Osteocyte (in vitro differentiated cells): ENCODE results near the gene CHAF1A. TPM values are rescaled to one million over a fixed set of nuclear protein-coding genes. Genes with fewer than 3 reads are reported as not detected.

Source experiments
- DNase-seq: peaks from one replicate; pipeline ENCODE4 v3.0.0; 2021; ENCODE audit warnings: mixed read lengths; ENCODE audit not compliant: unreplicated experiment; ENCODE audit errors: extremely low spot score
- H3K27ac Mint-ChIP-seq: one replicate; pipeline ENCODE4 v1.8.0; 2021; ENCODE audit warnings: mild to moderate bottlenecking, mixed read lengths; ENCODE audit not compliant: unreplicated experiment
- H3K27me3 Mint-ChIP-seq: one replicate; pipeline ENCODE4 v1.8.0; 2021; ENCODE audit warnings: mixed read lengths; ENCODE audit not compliant: unreplicated experiment
- H3K36me3 Mint-ChIP-seq: one replicate; pipeline ENCODE4 v1.8.0; 2021; ENCODE audit warnings: mixed read lengths; ENCODE audit not compliant: unreplicated experiment
- H3K4me1 Mint-ChIP-seq: one replicate; pipeline ENCODE4 v1.8.0; 2021; ENCODE audit warnings: mixed read lengths; ENCODE audit not compliant: unreplicated experiment
- H3K4me3 Mint-ChIP-seq: one replicate; pipeline ENCODE4 v1.8.0; 2021; ENCODE audit warnings: mild to moderate bottlenecking, moderate library complexity, mixed read lengths; ENCODE audit not compliant: unreplicated experiment
- H3K9me3 Mint-ChIP-seq: one replicate; pipeline ENCODE4 v1.8.0; 2021; ENCODE audit warnings: mixed read lengths; ENCODE audit not compliant: unreplicated experiment
- CTCF ChIP-seq: fragments of 200-600 bp; sonication (generic); IDR thresholded peaks from 2 replicates; pipeline ENCODE4 v1.5.0; 2021; ENCODE audit warnings: antibody characterized with exemption, mild to moderate bottlenecking, moderate library complexity
- total RNA-seq: library from RNA; stranded (reverse); gene quantifications from 2 replicates; pipeline ENCODE4 v1.2.1, GENCODE V29; 2021

Gene CHAF1A
- total RNA-seq, 1 donor from 2014 or later = 9.7 TPM

DNA sequence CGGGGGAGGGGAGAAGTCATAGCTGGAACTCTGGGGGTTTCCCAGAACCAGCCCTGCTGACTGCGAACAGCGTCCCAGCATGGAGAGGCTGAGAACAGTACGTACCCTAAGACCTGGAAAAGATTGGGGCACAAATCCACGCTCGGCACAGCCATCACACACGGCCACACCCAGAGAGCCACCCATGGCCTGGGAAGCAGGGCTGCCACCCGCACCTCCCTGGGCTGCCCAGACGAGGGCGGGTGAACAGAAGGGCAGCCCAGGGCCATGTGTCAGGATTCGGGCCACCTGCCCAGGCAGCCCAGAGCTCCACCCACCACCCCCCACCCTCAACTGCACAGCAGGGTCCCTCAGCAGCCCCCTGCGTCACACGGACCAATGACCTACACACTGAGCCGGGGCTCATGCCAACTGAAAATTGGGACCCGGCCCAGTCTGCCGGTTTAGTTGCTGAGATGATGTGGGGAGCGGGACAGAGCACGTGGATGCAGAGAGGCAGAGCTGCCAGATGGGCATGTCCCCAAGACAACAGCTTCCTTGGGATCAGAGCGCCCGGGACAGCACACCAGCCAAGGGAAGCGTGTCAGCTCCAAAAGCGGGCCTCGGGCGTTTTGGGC is 46.7 kb downstream of the CHAF1A start:
- Mint-ChIP-seq H3K27me3 (no peaks in the 10 kb centered on the region), H3K36me3 (peaks cover 21% of the 10 kb centered on the region), H3K9me3 (no peaks in the 10 kb centered on the region), H3K4me1 (no peaks in the 10 kb centered on the region), H3K4me3 (no peak overlapping the region), H3K27ac (no peak overlapping the region)
- DNase-seq = no peak
- no peak for TF ChIP-seq CTCF

DNA sequence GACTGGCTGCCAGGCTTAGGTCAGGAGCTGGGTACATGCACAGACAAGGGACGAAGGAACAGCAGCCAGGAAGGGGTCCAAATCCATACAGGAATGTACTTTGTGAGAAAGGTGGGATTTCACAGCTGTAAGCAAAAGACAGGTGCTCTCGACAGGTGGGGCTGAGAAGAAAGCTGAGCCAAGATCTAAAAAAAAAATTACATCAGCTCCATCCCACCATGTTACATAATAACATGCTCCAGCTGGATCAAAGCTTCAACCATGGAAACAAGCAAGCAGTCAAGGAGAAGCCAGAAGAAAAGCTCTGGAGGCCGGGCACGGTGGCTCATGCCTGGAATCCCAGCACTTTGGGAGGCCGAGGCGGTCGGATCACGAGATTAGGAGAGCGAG is 47.2 kb downstream of the CHAF1A start:
- H3K27me3 Mint-ChIP-seq = no peaks in the 10 kb centered on the region
- no peak for TF ChIP-seq CTCF
- peaks cover 21% of the 10 kb centered on the region for H3K36me3 Mint-ChIP-seq
- H3K4me1 Mint-ChIP-seq = no peaks in the 10 kb centered on the region
- H3K4me3 Mint-ChIP-seq = no peak overlapping the region
- no peaks in the 10 kb centered on the region for H3K9me3 Mint-ChIP-seq
- no peak for DNase-seq
- H3K27ac Mint-ChIP-seq = no peak overlapping the region

DNA sequence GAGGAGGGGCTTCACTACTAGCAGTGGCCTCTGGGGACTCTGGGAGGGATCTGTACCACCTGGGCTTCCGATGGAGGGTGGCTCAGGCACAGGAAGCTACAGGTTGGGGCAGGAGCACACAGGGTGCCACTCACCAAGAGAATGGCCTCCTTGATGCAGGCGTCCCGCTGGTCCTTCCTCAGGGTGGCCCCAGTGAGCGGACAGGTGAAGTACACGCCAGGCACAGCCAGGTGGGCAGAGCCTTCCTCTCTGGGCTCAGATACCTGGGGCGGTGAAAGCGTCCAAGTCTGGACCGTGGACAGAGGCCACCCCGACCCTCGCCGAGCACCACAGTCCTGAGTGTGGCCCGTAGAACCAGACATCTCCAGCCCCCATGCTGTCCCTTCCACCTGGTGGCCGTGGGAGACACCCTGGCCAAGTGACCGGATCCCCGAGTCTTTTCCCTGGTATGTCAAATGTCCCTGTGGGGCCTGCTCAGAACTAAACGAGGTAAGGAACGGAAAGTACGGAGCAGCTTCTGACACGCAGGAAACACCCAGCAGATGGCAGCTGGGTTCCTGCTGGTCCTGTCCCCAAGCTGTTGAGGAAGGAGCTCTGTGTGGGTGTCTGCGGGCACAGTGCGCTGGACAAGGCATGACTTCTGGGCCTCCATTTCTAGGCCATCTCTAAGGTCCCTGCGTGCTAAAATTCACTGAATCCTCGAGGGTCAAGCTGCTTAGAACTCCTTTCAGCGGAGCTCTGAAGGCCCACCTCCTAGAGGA is 50.0 kb downstream of the CHAF1A start:
- H3K27ac Mint-ChIP-seq = no peak overlapping the region
- no peak for DNase-seq
- no peaks in the 10 kb centered on the region for H3K27me3 Mint-ChIP-seq
- H3K36me3 Mint-ChIP-seq = peaks cover 20% of the 10 kb centered on the region
- no peaks in the 10 kb centered on the region for H3K9me3 Mint-ChIP-seq
- H3K4me1 Mint-ChIP-seq = peaks cover 22% of the 10 kb centered on the region
- no peak overlapping the region for H3K4me3 Mint-ChIP-seq
- no peak for TF ChIP-seq CTCF

- no peaks in the 10 kb centered on the region for H3K9me3 Mint-ChIP-seq
- H3K27me3 Mint-ChIP-seq = no peaks in the 10 kb centered on the region
- DNase-seq = no peak
- H3K4me1 Mint-ChIP-seq = peaks cover 25% of the 10 kb centered on the region
- peaks cover 16% of the 10 kb centered on the region for H3K36me3 Mint-ChIP-seq
- TF ChIP-seq CTCF = no peak
- no peak overlapping the region for H3K27ac Mint-ChIP-seq
- no peak overlapping the region for H3K4me3 Mint-ChIP-seq
These were observed 51.1 kb downstream of the CHAF1A start for GRCh38 chr19:4453232-4454179.
